ENCODE results near the gene GTF3C6.

- TF ChIP-seq, protein P1, sequence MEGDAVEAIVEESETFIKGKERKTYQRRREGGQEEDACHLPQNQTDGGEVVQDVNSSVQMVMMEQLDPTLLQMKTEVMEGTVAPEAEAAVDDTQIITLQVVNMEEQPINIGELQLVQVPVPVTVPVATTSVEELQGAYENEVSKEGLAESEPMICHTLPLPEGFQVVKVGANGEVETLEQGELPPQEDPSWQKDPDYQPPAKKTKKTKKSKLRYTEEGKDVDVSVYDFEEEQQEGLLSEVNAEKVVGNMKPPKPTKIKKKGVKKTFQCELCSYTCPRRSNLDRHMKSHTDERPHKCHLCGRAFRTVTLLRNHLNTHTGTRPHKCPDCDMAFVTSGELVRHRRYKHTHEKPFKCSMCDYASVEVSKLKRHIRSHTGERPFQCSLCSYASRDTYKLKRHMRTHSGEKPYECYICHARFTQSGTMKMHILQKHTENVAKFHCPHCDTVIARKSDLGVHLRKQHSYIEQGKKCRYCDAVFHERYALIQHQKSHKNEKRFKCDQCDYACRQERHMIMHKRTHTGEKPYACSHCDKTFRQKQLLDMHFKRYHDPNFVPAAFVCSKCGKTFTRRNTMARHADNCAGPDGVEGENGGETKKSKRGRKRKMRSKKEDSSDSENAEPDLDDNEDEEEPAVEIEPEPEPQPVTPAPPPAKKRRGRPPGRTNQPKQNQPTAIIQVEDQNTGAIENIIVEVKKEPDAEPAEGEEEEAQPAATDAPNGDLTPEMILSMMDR (conservative IDR thresholded peaks at IDR 0.05; ENCODE audit: low read depth, low read length) = no peak
- no peak for TF ChIP-seq EZH2 (IDR thresholded peaks at IDR 0.05; ENCODE audit: borderline replicate concordance, low read depth, low read length, poor library complexity, severe bottlenecking)
Observed at GRCh38 chr6:110960014-110960390, 1.5 kb downstream of the GTF3C6 start.
